Esophagus (tissue), 2 donors: ENCODE results near the gene RAMACL. TPM values are rescaled to one million over a fixed set of nuclear protein-coding genes. Genes with fewer than 3 reads are reported as not detected.
"Not testable (repeated sequence)": the region's sequence is repeated elsewhere in the genome, so short reads cannot be mapped to it uniquely, and the experiment has no call there.

Source experiments
- H3K27ac ChIP-seq, 2 donors: one replicate each; pipeline ENCODE4 v1.5.1; 2013; ENCODE audit warnings: low read depth in 2 of 2, mild to moderate bottlenecking in 2 of 2, inconsistent platforms in 1 of 2, low read length in 1 of 2, moderate library complexity in 1 of 2
- H3K27me3 ChIP-seq, 2 donors: one replicate each; pipeline ENCODE4 v1.6.1; 2013; ENCODE audit warnings: low read length in 2 of 2, control low read depth in 1 of 2, mild to moderate bottlenecking in 1 of 2; ENCODE audit not compliant: insufficient read depth in 2 of 2, control insufficient read depth in 1 of 2
- H3K36me3 ChIP-seq, 2 donors: one replicate each; pipeline ENCODE4 v1.6.1; 2013; ENCODE audit warnings: low read length in 1 of 2; ENCODE audit not compliant: control insufficient read depth in 2 of 2, insufficient read depth in 2 of 2
- H3K4me1 ChIP-seq, 2 donors: one replicate each; pipeline ENCODE4 v1.6.1; 2013; ENCODE audit warnings: low read length in 1 of 2; ENCODE audit not compliant: control insufficient read depth in 2 of 2, insufficient read depth in 2 of 2
- H3K4me3 ChIP-seq, 2 donors: one replicate each; pipeline ENCODE4 v1.5.1; 2013; ENCODE audit warnings: low read length in 2 of 2, mild to moderate bottlenecking in 2 of 2, low read depth in 1 of 2, moderate library complexity in 1 of 2
- H3K9me3 ChIP-seq, 2 donors: one replicate each; pipeline ENCODE4 v1.6.1; 2013; ENCODE audit warnings: mild to moderate bottlenecking in 2 of 2, low read depth in 1 of 2, low read length in 1 of 2, moderate library complexity in 1 of 2; ENCODE audit not compliant: control insufficient read depth in 2 of 2, insufficient read depth in 1 of 2
- WGBS, 2 donors: extraction: QIAGEN DNeasy Blood & Tissue Kit; methylation state at CpG; one replicate each; pipeline ENCODE4 v1.1.7; 2013; 5-methylcytosine and 5-hydroxymethylcytosine counted together
- polyA plus RNA-seq, 2 donors: library from polyadenylated mRNA; stranded (reverse); fragments of 200-250 nt; gene quantifications; one replicate each; pipeline ENCODE4 v1.2.3, GENCODE V29; 2013
- donor health status: healthy with polysubstance abuse.
- donor health status: Bipolar disorder and iron deficiency.

Gene RAMACL
- polyA plus RNA-seq: under 1 TPM; 0.16 to 0.26 TPM

DNA sequence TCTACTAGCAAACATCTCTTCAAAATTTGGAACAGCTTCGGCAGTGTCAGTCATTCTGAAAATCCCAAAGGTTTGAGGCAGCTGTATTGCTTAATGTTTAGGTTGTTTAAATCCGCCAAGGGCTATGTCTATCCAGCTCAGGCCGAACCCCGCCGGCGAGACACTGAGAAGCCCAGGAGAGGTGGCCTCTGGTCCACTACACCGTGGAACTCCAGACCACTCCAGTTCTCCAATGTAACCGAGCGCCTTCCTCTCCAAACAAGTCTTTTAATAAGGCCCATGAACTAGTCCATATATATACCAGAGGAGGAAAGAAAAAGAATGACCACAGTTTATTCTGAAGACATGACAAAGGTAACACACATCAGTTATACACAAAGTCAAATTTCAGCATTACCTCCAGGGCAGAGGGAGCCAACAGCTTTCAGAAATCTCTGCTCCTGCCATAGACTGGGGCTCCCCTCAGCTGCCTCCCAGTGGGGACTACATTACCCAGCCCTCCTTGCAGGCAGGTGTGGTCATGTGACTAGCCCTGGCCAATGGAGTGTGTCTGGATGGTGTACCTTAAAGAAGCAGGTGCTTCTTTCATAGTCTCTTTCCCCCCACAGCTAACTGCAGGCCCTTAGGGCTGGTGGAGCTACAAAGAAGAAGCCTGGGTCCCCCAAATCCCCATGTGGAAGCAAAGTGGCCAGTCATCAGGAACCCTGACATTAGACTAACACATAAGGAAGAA is at the start of gene RAMACL:
RAMACL (minus strand) TSS at position 255 of the 733 bp plus-strand sequence; CDS start at position 54, 201 bp downstream.
- Histone ChIP-seq H3K27me3 (no peaks in the 10 kb centered on the region), H3K27ac (no peak within 1 kb of the TSS), H3K4me3 (no peak within 1 kb of the TSS), H3K9me3 (no peaks in the 10 kb centered on the region), H3K4me1 (peaks cover 0 to 12% of the 10 kb centered on the region in 2 donors), H3K36me3 (peaks cover 0 to 2% of the 10 kb centered on the region in 2 donors)
- whole genome bisulfite sequencing, 2 donors: 97 to 98% methylated on average over 9 of the region's 9 CpGs

- H3K27ac ChIP-seq: no peak overlapping the region
Observed at GRCh38 chr6:166635013-166635970, 48.8 kb upstream of the RAMACL start.

DNA sequence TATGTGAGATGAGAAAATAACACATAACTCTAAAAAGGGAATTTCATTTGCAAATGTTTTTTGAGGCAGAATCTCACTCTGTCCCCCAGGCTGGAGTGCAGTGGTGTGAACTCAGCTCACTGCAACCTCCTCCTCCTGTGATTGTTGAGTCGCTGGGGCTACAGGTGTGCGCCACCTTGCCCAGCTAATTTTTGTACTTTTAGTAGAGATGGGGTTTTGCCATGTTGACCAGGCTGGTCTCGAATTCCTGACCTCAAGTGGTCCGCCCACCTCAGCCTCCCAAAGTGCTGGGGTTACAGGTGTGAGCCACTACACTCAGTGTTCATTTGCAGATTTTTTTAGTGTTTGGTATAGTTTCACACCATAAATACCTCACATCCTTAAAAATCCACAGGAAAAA is 48.1 kb upstream of the RAMACL start:
- WGBS, 2 donors: 90 to 91% methylated on average over 4 of the region's 4 CpGs
- H3K27ac ChIP-seq, H3K27me3 ChIP-seq, H3K36me3 ChIP-seq, H3K4me3 ChIP-seq, H3K4me1 ChIP-seq, H3K9me3 ChIP-seq: not testable (repeated sequence)

More at GRCh38 chr6:166635013-166635970, 48.8 kb upstream of the RAMACL start:
- peaks cover 4% of the 10 kb centered on the region in 2 donors for H3K4me1 ChIP-seq
- H3K4me3 ChIP-seq: no peak overlapping the region
- WGBS, 2 donors: 90 to 91% methylated on average over 20 of the region's 20 CpGs
- no peaks in the 10 kb centered on the region for H3K9me3 ChIP-seq
- no peaks in the 10 kb centered on the region for H3K27me3 ChIP-seq
- H3K36me3 ChIP-seq: no peaks in the 10 kb centered on the region

DNA sequence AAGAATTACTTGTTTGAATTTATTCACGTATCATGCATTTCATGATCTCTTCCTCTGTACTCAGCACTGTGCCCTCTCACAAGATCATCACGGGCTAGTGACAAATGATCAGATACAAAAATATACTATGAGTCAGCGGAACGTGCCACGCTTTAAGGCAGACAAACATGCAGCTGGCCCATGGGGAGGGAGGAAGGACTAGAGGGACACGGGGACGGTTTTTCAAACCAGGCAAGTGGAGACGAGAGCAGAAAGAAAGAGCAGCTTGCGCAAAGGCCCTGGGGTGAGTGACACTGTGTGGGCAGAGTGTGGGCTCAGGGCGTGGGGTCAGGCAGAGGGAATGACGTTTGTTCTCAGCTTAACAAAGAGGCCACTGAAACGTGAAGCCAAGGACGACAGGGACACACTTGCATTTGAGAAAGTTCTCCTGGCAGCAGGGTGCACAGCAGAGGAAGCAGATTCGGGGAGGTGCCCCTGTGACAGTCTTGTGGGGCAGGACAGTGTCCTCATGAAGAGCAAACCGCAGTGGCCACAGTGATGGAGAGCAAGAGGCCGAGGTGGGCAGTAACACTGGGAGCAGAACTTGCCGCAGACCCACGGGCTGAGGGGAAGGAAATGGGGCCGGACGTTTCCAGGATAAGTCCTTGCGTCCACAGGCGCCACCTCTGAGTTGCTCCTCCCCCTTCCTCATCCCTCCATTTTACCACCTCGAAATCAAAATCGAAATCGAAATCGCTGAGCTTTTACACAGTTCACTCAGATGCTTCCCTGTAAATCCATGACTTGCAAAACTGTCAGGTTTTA is 47.5 kb upstream of the RAMACL start:
- H3K9me3 ChIP-seq: no peaks in the 10 kb centered on the region
- no peaks in the 10 kb centered on the region for H3K27me3 ChIP-seq
- 68 to 75% methylated on average over 26 of the region's 26 CpGs for WGBS, 2 donors

DNA sequence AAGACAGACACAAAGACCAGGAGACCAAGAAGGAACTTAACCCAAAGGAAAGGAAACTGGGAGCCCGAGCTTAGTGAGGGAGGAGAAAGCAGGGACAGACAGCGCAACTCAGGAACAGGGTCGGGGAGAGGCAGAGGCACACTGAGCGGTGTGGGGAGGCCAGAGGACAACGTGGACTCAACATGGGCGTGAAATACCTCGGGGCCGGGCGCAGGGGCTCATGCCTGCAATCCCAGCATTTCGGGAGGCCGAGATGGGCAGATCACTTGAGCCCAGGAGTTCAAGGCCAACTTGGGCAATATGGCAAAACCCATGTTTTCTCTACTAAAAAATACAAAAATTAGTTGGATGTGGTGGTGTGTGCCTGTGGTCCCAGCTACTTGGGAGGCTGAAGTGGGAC is 46.3 kb upstream of the RAMACL start:
- Histone ChIP-seq H3K27ac (no peak overlapping the region), H3K36me3 (no peaks in the 10 kb centered on the region), H3K27me3 (no peaks in the 10 kb centered on the region), H3K4me1 (peaks cover 10 to 13% of the 10 kb centered on the region in 2 donors), H3K9me3 (no peaks in the 10 kb centered on the region), H3K4me3 (no peak overlapping the region)
- 94 to 97% methylated on average over 11 of the region's 11 CpGs for WGBS, 2 donors

More for the DNA sequence above, 47.5 kb upstream of the RAMACL start:
- H3K4me1 ChIP-seq: peaks cover 4 to 6% of the 10 kb centered on the region in 2 donors
- no peak overlapping the region for H3K27ac ChIP-seq
- H3K36me3 ChIP-seq: no peaks in the 10 kb centered on the region
- no peak overlapping the region for H3K4me3 ChIP-seq

DNA sequence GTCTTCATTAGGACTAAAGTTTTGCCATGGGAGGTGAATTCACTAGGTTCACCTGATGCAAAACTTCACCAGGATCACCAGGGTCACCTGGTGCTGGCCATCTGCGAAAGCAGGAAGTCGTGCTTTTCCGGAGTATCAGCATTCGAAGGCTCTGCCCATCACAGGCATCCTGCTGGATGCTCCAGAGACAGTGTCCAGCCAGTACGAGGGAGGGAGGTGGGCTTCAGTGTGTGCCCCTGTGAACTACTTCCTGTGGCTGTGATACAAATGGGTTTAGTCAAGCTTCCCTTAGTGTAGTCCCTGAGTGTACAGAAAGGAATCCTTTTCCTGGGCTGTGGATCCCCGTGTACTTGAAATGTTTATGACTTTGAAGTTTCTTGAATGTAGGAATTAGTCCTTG is 44.0 kb upstream of the RAMACL start:
- H3K36me3 ChIP-seq: no peaks in the 10 kb centered on the region
- peaks cover 5 to 8% of the 10 kb centered on the region in 2 donors for H3K4me1 ChIP-seq
- no peaks in the 10 kb centered on the region for H3K27me3 ChIP-seq
- 74 to 84% methylated on average over 6 of the region's 6 CpGs for WGBS, 2 donors
- H3K4me3 ChIP-seq: no peak overlapping the region
- no peak overlapping the region for H3K27ac ChIP-seq
- H3K9me3 ChIP-seq: no peaks in the 10 kb centered on the region

- Histone ChIP-seq H3K27me3 (no peaks in the 10 kb centered on the region), H3K4me3 (no peak overlapping the region), H3K36me3 (no peaks in the 10 kb centered on the region), H3K4me1 (peaks cover 5 to 8% of the 10 kb centered on the region in 2 donors), H3K9me3 (no peaks in the 10 kb centered on the region), H3K27ac (no peak overlapping the region)
- WGBS, 2 donors: 91% methylated on average over 5 of the region's 5 CpGs
Observed at GRCh38 chr6:166629628-166630027, 43.1 kb upstream of the RAMACL start.

- WGBS, 2 donors: 0 to 2% methylated on average over 60 to 61 of the region's 61 CpGs
- Histone ChIP-seq H3K9me3 (no peaks in the 10 kb centered on the region), H3K4me3 (peak overlapping the region; percentile 47 to 55), H3K36me3 (no peaks in the 10 kb centered on the region), H3K27me3 (no peaks in the 10 kb centered on the region), H3K27ac (peak overlapping the region; percentile 86 to 87), H3K4me1 (peaks cover 5 to 12% of the 10 kb centered on the region in 2 donors)
Observed at GRCh38 chr6:166627875-166628801, 41.7 kb upstream of the RAMACL start.
